Muscle of leg (tissue), 11 donors: ENCODE measurements around the gene SCPEP1. TPM values are rescaled to one million over a fixed set of nuclear protein-coding genes. Genes with fewer than 3 reads are reported as not detected.

Experiments used
- DNase-seq: peaks from one replicate; pipeline ENCODE4 v3.0.0; 2013
- H3K27ac ChIP-seq: one replicate; pipeline ENCODE4 v1.5.1; 2013; ENCODE audit warnings: mild to moderate bottlenecking, low read length, control low read depth
- H3K27me3 ChIP-seq: one replicate; pipeline ENCODE4 v1.6.1; 2013; ENCODE audit warnings: low read length; ENCODE audit not compliant: control insufficient read depth, insufficient read depth
- H3K36me3 ChIP-seq: one replicate; pipeline ENCODE4 v1.6.1; 2013; ENCODE audit warnings: low read length; ENCODE audit not compliant: control insufficient read depth, insufficient read depth
- H3K4me1 ChIP-seq: one replicate; pipeline ENCODE4 v1.6.1; 2013; ENCODE audit warnings: low read length; ENCODE audit not compliant: control insufficient read depth, insufficient read depth
- H3K4me3 ChIP-seq: one replicate; pipeline ENCODE4 v1.5.1; 2013; ENCODE audit warnings: low read length, control low read depth
- H3K9me3 ChIP-seq: replicated peaks from 2 replicates; pipeline ENCODE4 v1.6.1; 2013; ENCODE audit warnings: low read depth, low read length; ENCODE audit not compliant: control insufficient read depth
- WGBS: methylation state at CpG from one replicate; pipeline ENCODE4 v1.1.5; 2013; ENCODE audit warnings: missing lambda C conversion rate; ENCODE audit not compliant: insufficient coverage; 5-methylcytosine and 5-hydroxymethylcytosine counted together
- polyA plus RNA-seq, 8 donors: library from polyadenylated mRNA; unstranded; fragments of 120-200 nt; gene quantifications; one replicate each; pipeline versions ENCODE4 v1.2.1 to v1.2.3, GENCODE V29; 2013; ENCODE audit warnings: inconsistent platforms in 1 of 8, low replicate concordance in 1 of 8; ENCODE audit not compliant: insufficient read length in 8 of 8, insufficient read depth in 1 of 8
- total RNA-seq: library from RNA; stranded (reverse); fragments of 120-200 nt; gene quantifications from one replicate; pipeline ENCODE4 v1.2.4, GENCODE V29; 2013

Gene SCPEP1
- total and polyA plus RNA-seq, 9 donors, result 11.6 to 24.6 (median 17.8) TPM

GRCh38 chr17:56994009-56994792 is 16.3 kb downstream of the SCPEP1 start:
- H3K27ac ChIP-seq, result no peak overlapping the region
- H3K4me1 ChIP-seq, result no peaks in the 10 kb centered on the region
- H3K9me3 ChIP-seq, result no peaks in the 10 kb centered on the region
- H3K4me3 ChIP-seq, result no peak overlapping the region
- H3K36me3 ChIP-seq, result no peaks in the 10 kb centered on the region
- WGBS, result 100% methylated on average over 2 of the region's 4 CpGs
- no peaks in the 10 kb centered on the region for H3K27me3 ChIP-seq
- DNase-seq, result no peak

DNA sequence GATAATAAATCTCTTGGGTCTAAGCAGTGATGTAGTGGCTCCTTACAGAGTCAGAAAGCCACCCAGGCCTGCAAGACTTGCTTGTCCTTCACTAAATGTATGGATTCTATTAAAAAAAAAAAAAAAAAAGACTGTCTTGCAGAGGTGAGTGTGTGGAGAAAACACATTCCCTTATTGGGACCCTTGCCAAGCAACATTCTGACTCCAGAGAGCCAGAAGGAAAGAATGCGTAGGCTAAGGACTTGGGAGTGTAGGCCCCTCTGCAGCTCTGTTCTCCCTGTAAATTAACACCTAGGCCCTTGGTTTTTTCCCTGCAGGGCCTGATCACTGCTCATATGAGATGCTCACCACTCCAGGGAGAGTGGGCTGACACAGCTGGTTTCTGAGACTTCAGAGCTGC is 17.8 kb downstream of the SCPEP1 start:
- WGBS, result no CpG with 5 or more reads among the region's 1 CpG
- H3K36me3 ChIP-seq, result no peaks in the 10 kb centered on the region
- no peak overlapping the region for H3K4me3 ChIP-seq

GRCh38 chr17:56997313-56997712 is 19.4 kb downstream of the SCPEP1 start:
- H3K4me1 ChIP-seq, result no peaks in the 10 kb centered on the region
- no peak for DNase-seq
- 100% methylated on average over 1 of the region's 2 CpGs for WGBS
- no peak overlapping the region for H3K4me3 ChIP-seq
- no peak overlapping the region for H3K27ac ChIP-seq
- no peaks in the 10 kb centered on the region for H3K36me3 ChIP-seq
- H3K27me3 ChIP-seq, result no peaks in the 10 kb centered on the region
- H3K9me3 ChIP-seq, result no peaks in the 10 kb centered on the region

More for the DNA sequence above, 17.8 kb downstream of the SCPEP1 start:
- peak; percentile 49 for DNase-seq
- H3K27me3 ChIP-seq, result no peaks in the 10 kb centered on the region
- H3K9me3 ChIP-seq, result no peaks in the 10 kb centered on the region
- H3K4me1 ChIP-seq, result no peaks in the 10 kb centered on the region
- H3K27ac ChIP-seq, result no peak overlapping the region

- no peak for DNase-seq
Measured at GRCh38 chr17:57001541-57001940, 23.6 kb downstream of the SCPEP1 start.

GRCh38 chr17:57002904-57003303 is 25.0 kb downstream of the SCPEP1 start:
- no peaks in the 10 kb centered on the region for H3K27me3 ChIP-seq
- H3K9me3 ChIP-seq, result no peaks in the 10 kb centered on the region
- no peaks in the 10 kb centered on the region for H3K4me1 ChIP-seq
- WGBS, result 88% methylated on average over 5 of the region's 5 CpGs
- H3K27ac ChIP-seq, result no peak overlapping the region
- DNase-seq, result no peak
- no peaks in the 10 kb centered on the region for H3K36me3 ChIP-seq
- H3K4me3 ChIP-seq, result no peak overlapping the region

More at GRCh38 chr17:57001541-57001940, 23.6 kb downstream of the SCPEP1 start:
- WGBS, result 91% methylated on average over 7 of the region's 7 CpGs
- Histone ChIP-seq H3K27ac (no peak overlapping the region), H3K9me3 (no peaks in the 10 kb centered on the region), H3K4me3 (no peak overlapping the region), H3K4me1 (no peaks in the 10 kb centered on the region), H3K27me3 (no peaks in the 10 kb centered on the region), H3K36me3 (no peaks in the 10 kb centered on the region)

- 72% methylated on average over 5 of the region's 8 CpGs for WGBS
- Histone ChIP-seq H3K27ac (no peak overlapping the region), H3K9me3 (no peaks in the 10 kb centered on the region), H3K27me3 (no peaks in the 10 kb centered on the region), H3K4me1 (no peaks in the 10 kb centered on the region), H3K36me3 (no peaks in the 10 kb centered on the region), H3K4me3 (no peak overlapping the region)
- DNase-seq, result peak; percentile 11
Measured at GRCh38 chr17:57004944-57005579, 27.1 kb downstream of the SCPEP1 start.

DNA sequence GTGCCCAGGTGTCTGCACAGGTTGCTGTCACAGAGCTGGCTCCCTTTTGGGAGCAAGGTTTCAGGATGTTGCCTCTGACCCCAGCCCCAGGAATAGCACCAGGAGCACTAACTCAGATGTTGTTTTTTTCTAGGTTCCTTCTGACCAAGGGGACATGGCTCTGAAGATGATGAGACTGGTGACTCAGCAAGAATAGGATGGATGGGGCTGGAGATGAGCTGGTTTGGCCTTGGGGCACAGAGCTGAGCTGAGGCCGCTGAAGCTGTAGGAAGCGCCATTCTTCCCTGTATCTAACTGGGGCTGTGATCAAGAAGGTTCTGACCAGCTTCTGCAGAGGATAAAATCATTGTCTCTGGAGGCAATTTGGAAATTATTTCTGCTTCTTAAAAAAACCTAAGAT is 28.1 kb downstream of the SCPEP1 start:
- Histone ChIP-seq H3K27me3 (no peaks in the 10 kb centered on the region), H3K9me3 (no peaks in the 10 kb centered on the region), H3K27ac (no peak overlapping the region), H3K4me1 (no peaks in the 10 kb centered on the region), H3K4me3 (no peak overlapping the region), H3K36me3 (no peaks in the 10 kb centered on the region)
- DNase-seq, result no peak
- 92% methylated on average over 2 of the region's 2 CpGs for WGBS

GRCh38 chr17:57008958-57009357 is 31.0 kb downstream of the SCPEP1 start:
- DNase-seq, result no peak
- no peaks in the 10 kb centered on the region for H3K4me1 ChIP-seq
- no peak overlapping the region for H3K4me3 ChIP-seq
- H3K27ac ChIP-seq, result no peak overlapping the region
- H3K9me3 ChIP-seq, result no peaks in the 10 kb centered on the region
- no peaks in the 10 kb centered on the region for H3K36me3 ChIP-seq
- H3K27me3 ChIP-seq, result no peaks in the 10 kb centered on the region
- WGBS, result 70% methylated on average over 1 of the region's 2 CpGs

DNA sequence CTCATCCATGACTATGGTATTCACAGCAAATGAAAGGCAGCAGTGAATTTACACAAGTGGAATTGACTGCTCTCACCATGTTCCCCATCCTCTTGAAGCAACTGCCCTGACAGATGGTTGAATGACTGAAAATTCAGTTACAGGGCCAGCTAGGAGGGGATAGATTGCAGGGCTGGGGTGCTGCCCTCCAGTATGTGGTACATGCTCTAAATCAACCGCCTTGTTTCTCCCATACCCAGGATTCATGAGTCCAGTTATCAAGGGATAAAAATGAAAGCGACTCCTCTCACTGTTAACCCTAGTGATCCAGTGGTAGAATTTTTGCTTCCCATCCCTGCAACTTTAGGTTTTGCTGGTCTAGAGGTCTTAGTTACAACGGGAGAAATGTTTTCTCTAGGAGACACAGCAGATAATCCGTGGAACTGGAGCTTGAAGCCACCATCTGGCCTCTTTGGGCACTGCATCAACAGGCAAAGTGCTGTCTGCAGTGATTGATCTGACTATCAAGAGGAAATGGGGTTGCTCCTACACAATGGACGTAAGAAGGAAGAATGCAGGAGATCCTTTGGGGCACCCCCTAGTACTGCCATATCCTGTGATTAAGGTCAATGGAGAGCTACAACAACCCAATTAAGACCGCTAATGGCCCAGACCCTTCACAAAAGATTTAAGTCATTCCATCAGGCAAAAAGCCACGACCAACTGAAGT is 32.0 kb downstream of the SCPEP1 start:
- 0% methylated on average over 1 of the region's 7 CpGs for WGBS
- Histone ChIP-seq H3K9me3 (no peaks in the 10 kb centered on the region), H3K36me3 (no peaks in the 10 kb centered on the region), H3K27me3 (no peaks in the 10 kb centered on the region), H3K4me1 (no peaks in the 10 kb centered on the region), H3K27ac (no peak overlapping the region), H3K4me3 (no peak overlapping the region)
- DNase-seq, result peak; percentile 35

DNA sequence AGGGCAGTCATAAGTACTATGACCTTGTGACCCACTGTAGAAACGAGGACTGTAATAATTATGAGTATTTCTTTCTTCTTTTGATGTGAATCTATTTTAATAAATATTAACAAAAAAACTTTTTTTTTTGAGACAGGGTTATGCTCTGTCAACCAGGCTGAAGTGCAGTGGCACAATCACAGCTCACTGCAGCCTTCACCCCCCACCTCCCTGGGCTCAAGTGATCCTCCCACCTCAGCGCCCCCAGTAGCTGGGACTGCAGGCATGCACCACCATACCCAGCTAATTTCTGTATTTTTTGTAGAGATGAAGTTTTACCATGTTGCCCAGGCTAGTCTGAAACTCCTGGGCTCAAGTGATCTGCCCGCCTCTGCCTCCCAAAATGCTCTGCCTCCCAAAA is 32.6 kb downstream of the SCPEP1 start:
- Histone ChIP-seq H3K4me1 (no peaks in the 10 kb centered on the region), H3K36me3 (no peaks in the 10 kb centered on the region), H3K27ac (no peak overlapping the region), H3K9me3 (no peaks in the 10 kb centered on the region), H3K27me3 (no peaks in the 10 kb centered on the region), H3K4me3 (no peak overlapping the region)
- WGBS, result 100% methylated on average over 1 of the region's 3 CpGs
- DNase-seq, result no peak
